ENCODE measurements around the gene RABGAP1L.

DNA sequence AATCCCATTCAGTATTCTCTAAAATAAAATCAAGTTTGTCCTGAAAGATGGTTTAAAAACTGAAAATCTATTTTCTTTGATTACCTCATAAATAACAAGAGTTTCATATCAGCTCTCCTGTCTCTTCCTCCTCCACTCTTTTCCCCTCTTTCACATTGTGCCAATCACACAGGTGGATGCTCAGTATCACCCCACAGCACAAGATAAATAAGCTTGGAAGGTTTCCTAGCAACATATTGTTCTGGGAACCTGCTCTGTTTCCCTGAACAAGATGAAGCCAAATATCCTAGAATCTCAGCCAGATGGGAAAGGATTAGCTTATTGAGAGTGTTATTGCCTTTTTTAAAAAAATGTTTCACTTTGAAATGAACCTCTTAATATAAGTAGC is 794.7 kb downstream of the RABGAP1L start:
- TF ChIP-seq, protein P1, sequence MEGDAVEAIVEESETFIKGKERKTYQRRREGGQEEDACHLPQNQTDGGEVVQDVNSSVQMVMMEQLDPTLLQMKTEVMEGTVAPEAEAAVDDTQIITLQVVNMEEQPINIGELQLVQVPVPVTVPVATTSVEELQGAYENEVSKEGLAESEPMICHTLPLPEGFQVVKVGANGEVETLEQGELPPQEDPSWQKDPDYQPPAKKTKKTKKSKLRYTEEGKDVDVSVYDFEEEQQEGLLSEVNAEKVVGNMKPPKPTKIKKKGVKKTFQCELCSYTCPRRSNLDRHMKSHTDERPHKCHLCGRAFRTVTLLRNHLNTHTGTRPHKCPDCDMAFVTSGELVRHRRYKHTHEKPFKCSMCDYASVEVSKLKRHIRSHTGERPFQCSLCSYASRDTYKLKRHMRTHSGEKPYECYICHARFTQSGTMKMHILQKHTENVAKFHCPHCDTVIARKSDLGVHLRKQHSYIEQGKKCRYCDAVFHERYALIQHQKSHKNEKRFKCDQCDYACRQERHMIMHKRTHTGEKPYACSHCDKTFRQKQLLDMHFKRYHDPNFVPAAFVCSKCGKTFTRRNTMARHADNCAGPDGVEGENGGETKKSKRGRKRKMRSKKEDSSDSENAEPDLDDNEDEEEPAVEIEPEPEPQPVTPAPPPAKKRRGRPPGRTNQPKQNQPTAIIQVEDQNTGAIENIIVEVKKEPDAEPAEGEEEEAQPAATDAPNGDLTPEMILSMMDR (optimal IDR thresholded peaks at IDR 0.05 in 1 of 3, IDR thresholded peaks at IDR 0.05 in 1 of 3, conservative IDR thresholded peaks at IDR 0.05 in 1 of 3; ENCODE audit: extremely low read depth in 1 of 3, insufficient read depth in 2 of 3, low read length in 3 of 3) = no peak
- TF ChIP-seq EZH2 (IDR thresholded peaks at IDR 0.05; ENCODE audit: low read length) = no peak

Data from keratinocyte (primary cell).